K562 (cell line): Measurements from ENCODE around the gene TMA16. TPM values are rescaled to one million over a fixed set of nuclear protein-coding genes. Genes with fewer than 3 reads are reported as not detected.

Source experiments
- ATAC-seq: fragments of 200-7000 bp; cut with Tn5 transposase; 3 replicates; pipeline ENCODE4 v1.9.1; 2020; ENCODE audit warnings: moderate library complexity
- BruUV-seq: library from RNA; stranded (reverse); fragments of 400-500 nt; replicated peaks from 2 replicates; lab custom pipeline; 2021; lab: Mats Ljungman, UMichigan
- CTCF ChIA-PET: fragments of 300-600 bp; formaldehyde crosslinking; extraction: SDS; loops from one replicate; lab custom pipeline; 2021; ENCODE audit warnings: low intra/inter-chr PET ratio; lab: Yijun Ruan, JAX
- POLR2A ChIA-PET: fragments of 300-600, 350-650 bp; sonication (Branson Sonifier 250); formaldehyde crosslinking; extraction: SDS; loops from one replicate; lab custom pipeline; 2021; ENCODE audit warnings: antibody characterized with exemption, inconsistent platforms; lab: Yijun Ruan, JAX
- DNase-seq, 4 experiments: peaks; one replicate each; pipeline versions ENCODE4 v3.0.0 to v3.0.0-alpha.2; 2011 to 2018; ENCODE audit warnings: low spot score in 3 of 4, mixed read lengths in 3 of 4; ENCODE audit errors: extremely low read depth in 1 of 4
- FAIRE-seq: peaks from 2 replicates; lab custom pipeline; 2011; peaks lifted over from hg19 to GRCh38; lab: Jason Lieb, UNC
- H2AFZ ChIP-seq: 2 replicates; pipeline ENCODE4 v1.6.0; 2011; ENCODE audit warnings: low read depth, low read length, control low read depth, inconsistent platforms
- H3K27ac ChIP-seq: fragments of 200-600 bp; 3 replicates; pipeline ENCODE4 v1.8.0; 2011; ENCODE audit warnings: low read depth, mild to moderate bottlenecking, control low read depth, inconsistent platforms, low read length, moderate library complexity, mixed read lengths; ENCODE audit errors: extremely low read depth
- H3K27me3 ChIP-seq, 2 experiments: fragments of 300-600 bp in 1 of 2; 2 replicates in 1 of 2; 3 replicates in 1 of 2; pipeline versions ENCODE4 v1.6.0 to v1.8.0; 2011; ENCODE audit warnings: inconsistent platforms in 2 of 2, low read length in 2 of 2, mild to moderate bottlenecking in 1 of 2, mixed read lengths in 1 of 2, moderate library complexity in 1 of 2; ENCODE audit not compliant: control insufficient read depth in 2 of 2, insufficient read depth in 2 of 2
- H3K36me3 ChIP-seq: fragments of 300-600 bp; 3 replicates; pipeline ENCODE4 v1.8.0; 2011; ENCODE audit warnings: mild to moderate bottlenecking, low read length, inconsistent platforms; ENCODE audit not compliant: control insufficient read depth, insufficient read depth
- H3K4me1 ChIP-seq, 2 experiments: fragments of 200-600 bp in 1 of 2; replicated peaks in 1 of 2; 2 replicates in 1 of 2; 3 replicates in 1 of 2; pipeline versions ENCODE4 v1.5.1 to v1.8.0; 2011; ENCODE audit warnings: inconsistent platforms in 2 of 2, low read length in 2 of 2, mild to moderate bottlenecking in 1 of 2, mixed read lengths in 1 of 2, moderate library complexity in 1 of 2; ENCODE audit not compliant: control insufficient read depth in 2 of 2, insufficient read depth in 2 of 2
- H3K4me2 ChIP-seq: 2 replicates; pipeline ENCODE4 v1.6.1; 2011; ENCODE audit warnings: low read length, control low read depth, inconsistent platforms, mixed read lengths; ENCODE audit not compliant: insufficient read depth
- H3K4me3 ChIP-seq: fragments of 200-600 bp; sonication (generic), shearing (Covaris generic); 2 replicates; pipeline ENCODE4 v1.5.1; 2016; ENCODE audit warnings: control low read depth, inconsistent platforms
- H3K79me2 ChIP-seq: fragments of 200-600 bp; 3 replicates; pipeline ENCODE4 v1.8.0; 2011; ENCODE audit warnings: low read length, inconsistent platforms; ENCODE audit not compliant: control insufficient read depth, insufficient read depth
- H3K9ac ChIP-seq, 2 experiments: 2 replicates each; pipeline versions ENCODE4 v1.6.0 to v1.6.1; 2011; ENCODE audit warnings: low read depth in 2 of 2, low read length in 2 of 2, control low read depth in 1 of 2, inconsistent platforms in 1 of 2, mild to moderate bottlenecking in 1 of 2, mixed read lengths in 1 of 2; ENCODE audit not compliant: insufficient read depth in 1 of 2
- H3K9me1 ChIP-seq: one replicate; pipeline ENCODE4 v1.6.0; 2011; ENCODE audit warnings: inconsistent platforms, mild to moderate bottlenecking, low read length, moderate library complexity; ENCODE audit not compliant: control insufficient read depth, insufficient read depth
- H3K9me3 ChIP-seq: replicated peaks from 2 replicates; pipeline ENCODE4 v1.5.1; 2011; ENCODE audit warnings: low read depth, low read length, inconsistent platforms; ENCODE audit not compliant: control insufficient read depth, insufficient read depth
- H4K20me1 ChIP-seq: replicated peaks from 2 replicates; pipeline ENCODE4 v1.6.1; 2011; ENCODE audit warnings: low read length, inconsistent platforms, mixed read lengths; ENCODE audit not compliant: control insufficient read depth, insufficient read depth
- BRF1 ChIP-seq: IDR thresholded peaks from 3 replicates; pipeline ENCODE4 v1.6.1; 2011; ENCODE audit warnings: borderline replicate concordance, mild to moderate bottlenecking; ENCODE audit not compliant: insufficient read length; ENCODE audit errors: extremely low read depth
- BRF2 ChIP-seq: IDR thresholded peaks from 3 replicates; pipeline ENCODE4 v1.6.1; 2011; ENCODE audit warnings: borderline replicate concordance, mild to moderate bottlenecking; ENCODE audit not compliant: insufficient read length, insufficient read depth
- CBX3 ChIP-seq, 2 experiments: IDR thresholded peaks; 1 replicate in 1 of 2; 2 replicates in 1 of 2; pipeline ENCODE4 v1.6.1; 2012; ENCODE audit warnings: inconsistent platforms in 2 of 2, low read length in 2 of 2, borderline replicate concordance in 1 of 2, control low read depth in 1 of 2
- CTBP1 ChIP-seq: fragments of 450-650 bp; IDR thresholded peaks from 2 replicates; pipeline ENCODE4 v1.6.1; 2016; ENCODE audit warnings: borderline replicate concordance
- DDX20 ChIP-seq: fragments of 450-650 bp; IDR thresholded peaks from 2 replicates; pipeline ENCODE4 v1.6.1; 2016; ENCODE audit warnings: missing genetic modification characterization, low read depth, mild to moderate bottlenecking, missing compliant biosample characterization, moderate library complexity
- DMBX1 ChIP-seq: fragments of 250-450 bp; sonication (Bioruptor Pico); IDR thresholded peaks from 2 replicates; pipeline ENCODE4 v1.8.0; 2022; ENCODE audit warnings: inconsistent platforms, mild to moderate bottlenecking, moderate library complexity, borderline replicate concordance
- ELF2 ChIP-seq: fragments of 250-450 bp; sonication (Bioruptor Pico); IDR thresholded peaks from 2 replicates; pipeline ENCODE4 v1.5.0; 2021; ENCODE audit warnings: mild to moderate bottlenecking
- FOXK1 ChIP-seq: sonication (generic); formaldehyde crosslinking; IDR thresholded peaks from 2 replicates; pipeline ENCODE4 v1.8.0; 2022; ENCODE audit warnings: missing genetic modification reagents, mild to moderate bottlenecking, borderline replicate concordance
- KDM1A ChIP-seq, 2 experiments: fragments of 450-650 bp; IDR thresholded peaks; 2 replicates each; pipeline ENCODE4 v1.6.1; 2016; ENCODE audit warnings: mild to moderate bottlenecking in 2 of 2
- MEIS2 ChIP-seq: fragments of 450-650 bp; IDR thresholded peaks from 2 replicates; pipeline ENCODE4 v1.6.1; 2014; ENCODE audit warnings: mild to moderate bottlenecking; ENCODE audit not compliant: partially characterized antibody
- NR4A1 ChIP-seq, 2 experiments: fragments of 250-450 bp in 1 of 2; fragments of 450-650 bp in 1 of 2; sonication (Bioruptor Pico) in 1 of 2; IDR thresholded peaks; 2 replicates each; pipeline versions ENCODE4 v1.4.0 to v1.6.1; 2016 to 2020; ENCODE audit warnings: mild to moderate bottlenecking in 2 of 2, missing compliant biosample characterization in 1 of 2, missing genetic modification characterization in 1 of 2, moderate library complexity in 1 of 2
- PHTF2 ChIP-seq: fragments of 250-450 bp; sonication (Bioruptor Pico); IDR thresholded peaks from 2 replicates; pipeline ENCODE4 v1.5.0; 2021; ENCODE audit warnings: mild to moderate bottlenecking
- ZNF316 ChIP-seq: fragments of 450-650 bp; IDR thresholded peaks from 2 replicates; pipeline ENCODE4 v1.6.1; 2016
- WGBS: fragments of 100-300 bp; shearing (Covaris generic); methylation state at CpG from one replicate; pipeline ENCODE4 v1.1.6; 2016; ENCODE audit warnings: low coverage, mixed read lengths; ENCODE audit not compliant: insufficient coverage; ENCODE audit errors: missing lambda C conversion rate; 5-methylcytosine and 5-hydroxymethylcytosine counted together
- in situ Hi-C: fragments of 300-500 bp; cut with MboI; formaldehyde crosslinking; loops from 4 replicates; pipeline ENCODE4 v1.15.0; 2018; ENCODE audit warnings: inconsistent platforms, mixed read lengths
- intact Hi-C: fragments of 100-400 bp; cut with micrococcal nuclease; formaldehyde crosslinking; loops from 2 replicates; pipeline ENCODE4 v1.14.2; 2022
- polyA plus RNA-seq, 8 experiments: library from polyadenylated mRNA; depleted of rRNA in 4 of 8; stranded (reverse) in 5 of 8; unstranded in 3 of 8; fragments of >200 nt; fragmentation: Nextera tagmentation in 2 of 8; fragmentation: Illumina TruSeq in 1 of 8; extraction: Ambion mirVana in 2 of 8; extraction: Trizol in 1 of 8; gene quantifications; 2 replicates each; pipeline versions ENCODE4 v1.2.1 to v1.2.3, GENCODE V29; 2011 to 2014; ENCODE audit warnings: inconsistent platforms in 1 of 8, missing spikeins in 1 of 8
- total RNA-seq, 7 experiments: library from RNA; depleted of rRNA in 6 of 7; stranded (reverse); fragments of >200 nt in 6 of 7; fragmentation: Illumina TruSeq in 2 of 7; extraction: Trizol in 2 of 7; gene quantifications; 2 replicates each; pipeline versions ENCODE4 v1.2.1 to v1.2.3, GENCODE V29; 2011 to 2021; ENCODE audit warnings: low replicate concordance in 1 of 7

The TMA16 gene
- total and polyA plus RNA-seq, 9 of the 15 experiments (the other 6 are each of a cell fraction or from before 2014, with no cell fraction given) = 27.7 to 74.8 (median 66.6) TPM

GRCh38 chr4:163562496-163562895 lies 68.0 kb downstream of the TMA16 start:
- Histone ChIP-seq H3K27ac (no peak overlapping the region), H3K9ac (no peak overlapping the region), H3K9me3 (no peaks in the 10 kb centered on the region), H3K4me2 (no peak overlapping the region), H2AFZ (no peak overlapping the region), H3K9me1 (no peaks in the 10 kb centered on the region), H3K27me3 (no peaks in the 10 kb centered on the region)
- 3% methylated on average over 2 of the region's 2 CpGs for whole genome bisulfite sequencing
- POLR2A ChIA-PET = interaction anchor here (0.9 kb wide), 1 partner anchor 1505 kb away, joined by 3 read pairs; no protein-coding TSS in a partner anchor
- intact Hi-C loops = no loop called here
- ATAC-seq = no peak
- TF ChIP-seq PHTF2 (no peak), ELF2 (CRISPR knock-in tag) (no peak), CBX3 (IDR thresholded peaks at IDR 0.05; ENCODE audit: borderline replicate concordance in 1 of 2, low read length in 2 of 2) (no peak), CTBP1 (no peak), NR4A1 (CRISPR knock-in tag; IDR thresholded peaks at IDR 0.05) (no peak), NR4A1 (tag; IDR thresholded peaks at IDR 0.05) (no peak), FOXK1 (CRISPR knock-in tag) (no peak), KDM1A (IDR thresholded peaks at IDR 0.05) (no peak), DMBX1 (CRISPR knock-in tag) (no peak), BRF2 (no peak), DDX20 (no peak), ZNF316 (no peak), BRF1 (no peak), MEIS2 (no peak)
- TF ChIP-seq, all 486 proteins: peak for 0
- CTCF ChIA-PET = no interaction called here
- DNase-seq (no peak), FAIRE-seq (no peak)
- Histone ChIP-seq H3K79me2 (no peaks in the 10 kb centered on the region), H3K4me3 (no peak overlapping the region), H4K20me1 (no peaks in the 10 kb centered on the region), H3K4me1 (no peaks in the 10 kb centered on the region), H3K36me3 (no peaks in the 10 kb centered on the region)
- in situ Hi-C loops = loop anchor here (25.0 kb wide), 1 partner anchor 1175 kb away; no protein-coding TSS in a partner anchor
- BruUV-seq = no TSS peak
